Sigmoid colon (tissue), 7 donors: Measurements from ENCODE around the gene ASPN. TPM values are rescaled to one million over a fixed set of nuclear protein-coding genes. Genes with fewer than 3 reads are reported as not detected.

ENCODE experiments used
- DNase-seq: peaks from one replicate; pipeline ENCODE4 v3.0.0-alpha.2; 2019
- H3K27ac ChIP-seq, 4 donors: fragments of 200-600 bp; sonication (generic); one replicate each; pipeline ENCODE4 v1.5.1; 2016 to 2019; ENCODE audit warnings: mild to moderate bottlenecking in 1 of 4
- H3K27me3 ChIP-seq, 3 donors: fragments of 200-600 bp; sonication (generic); one replicate each; pipeline ENCODE4 v1.5.1; 2019; ENCODE audit warnings: mild to moderate bottlenecking in 1 of 3
- H3K36me3 ChIP-seq, 4 donors: fragments of 200-600 bp; sonication (generic); one replicate each; pipeline ENCODE4 v1.5.1; 2016 to 2019
- H3K4me1 ChIP-seq, 4 donors: fragments of 200-600 bp; sonication (generic); one replicate each; pipeline ENCODE4 v1.5.1; 2017 to 2019
- H3K4me3 ChIP-seq, 4 donors: fragments of 200-600 bp; sonication (generic); one replicate each; pipeline ENCODE4 v1.5.1; 2017 to 2019; ENCODE audit warnings: mild to moderate bottlenecking in 2 of 4, moderate library complexity in 1 of 4
- H3K9me3 ChIP-seq, 4 donors: fragments of 200-600 bp in 3 of 4; sonication (generic) in 3 of 4; one replicate each; pipeline versions ENCODE4 v1.5.1 to v1.6.1; 2013 to 2019
- CTCF ChIP-seq, 4 experiments: fragments of 450-650 bp in 3 of 4; fragments of 200-600 bp in 1 of 4; IDR thresholded peaks; one replicate each; pipeline ENCODE4 v1.5.1; 2016 to 2019; ENCODE audit warnings: antibody characterized with exemption in 4 of 4, mild to moderate bottlenecking in 3 of 4, moderate library complexity in 2 of 4
- EP300 ChIP-seq, 4 donors: sonication (generic); formaldehyde crosslinking; IDR thresholded peaks; one replicate each; pipeline ENCODE4 v1.6.1; 2017; ENCODE audit warnings: antibody characterized with exemption in 4 of 4
- POLR2A ChIP-seq, 2 donors: fragments of 450-650 bp; IDR thresholded peaks; one replicate each; pipeline ENCODE4 v1.6.1; 2016; ENCODE audit warnings: antibody characterized with exemption in 2 of 2, mild to moderate bottlenecking in 2 of 2, moderate library complexity in 2 of 2
- POLR2AphosphoS5 ChIP-seq, 4 donors: sonication (generic); formaldehyde crosslinking; IDR thresholded peaks; one replicate each; pipeline ENCODE4 v1.6.1; 2017; ENCODE audit warnings: antibody characterized with exemption in 4 of 4
- WGBS, 2 donors: extraction: QIAGEN DNeasy Blood & Tissue Kit; methylation state at CpG; one replicate each; pipeline ENCODE4 v1.1.7; 2013; 5-methylcytosine and 5-hydroxymethylcytosine counted together
- intact Hi-C: fragments of 100-400 bp; cut with DNase I; formaldehyde crosslinking; loops from one replicate; pipeline ENCODE4 v1.15.1; 2023
- polyA plus RNA-seq, 3 donors: library from polyadenylated mRNA; stranded (reverse); fragments of 200-250 nt; gene quantifications; one replicate each; pipeline ENCODE4 v1.2.3, GENCODE V29; 2013
- total RNA-seq, 4 donors: library from RNA; depleted of rRNA; stranded (reverse); fragments of >200 nt; gene quantifications; one replicate each; pipeline ENCODE4 v1.1.0, GENCODE V29; 2016
- donor health status: healthy with polysubstance abuse.
- donor health status: Bipolar disorder and iron deficiency.
- donor health status: healthy.

ASPN gene
- total and polyA plus RNA-seq, 7 donors, result 1.5 to 96.9 (median 9.4) TPM

DNA sequence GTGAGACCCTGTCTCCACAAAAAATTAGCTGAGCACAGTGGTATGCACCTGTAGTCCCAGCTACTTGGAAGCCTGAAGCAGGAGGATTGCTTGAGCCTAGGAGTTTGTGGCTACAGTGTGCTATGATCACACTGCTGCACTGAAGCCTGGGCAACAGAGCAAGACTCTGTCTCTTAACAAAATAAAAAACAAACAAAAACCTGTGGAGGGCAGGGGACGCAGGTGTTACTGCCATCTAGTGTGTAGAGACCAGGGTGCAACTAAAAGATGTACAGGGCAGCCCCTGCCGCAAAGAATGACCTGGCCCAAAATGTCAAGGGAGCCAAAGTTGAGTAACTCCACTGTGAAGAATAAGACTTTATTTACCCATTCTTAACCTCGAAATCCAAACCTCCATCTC is 27.1 kb downstream of the ASPN start:
- Histone ChIP-seq H3K4me3 (no peak overlapping the region), H3K9me3 (no peaks in the 10 kb centered on the region), H3K36me3 (no peaks in the 10 kb centered on the region), H3K27ac (no peak overlapping the region), H3K4me1 (peaks cover 0 to 9% (median 7%) of the 10 kb centered on the region in 4 donors), H3K27me3 (no peaks in the 10 kb centered on the region)
- 77 to 87% methylated on average over 3 of the region's 3 CpGs for WGBS, 2 donors
- intact Hi-C loops, result no loop called here
- DNase-seq, result no peak
- TF ChIP-seq POLR2A (IDR thresholded peaks at IDR 0.05) (no peak), POLR2AphosphoS5 (IDR thresholded peaks at IDR 0.05) (no peak), EP300 (IDR thresholded peaks at IDR 0.05) (no peak), CTCF (IDR thresholded peaks at IDR 0.05) (no peak)

- TF ChIP-seq EP300 (IDR thresholded peaks at IDR 0.05), result no peak
- TF ChIP-seq CTCF (IDR thresholded peaks at IDR 0.05), result no peak
- TF ChIP-seq POLR2AphosphoS5 (IDR thresholded peaks at IDR 0.05), result no peak
- no peak for TF ChIP-seq POLR2A (IDR thresholded peaks at IDR 0.05)
- Histone ChIP-seq H3K36me3 (no peaks in the 10 kb centered on the region), H3K9me3 (no peaks in the 10 kb centered on the region), H3K27me3 (no peaks in the 10 kb centered on the region), H3K27ac (no peak overlapping the region), H3K4me3 (no peak overlapping the region), H3K4me1 (no peaks in the 10 kb centered on the region)
- DNase-seq, result no peak
- intact Hi-C loops, result no loop called here
Measured at GRCh38 chr9:92446536-92446935, 35.8 kb downstream of the ASPN start.

GRCh38 chr9:92444841-92445240 is 37.5 kb downstream of the ASPN start:
- Histone ChIP-seq H3K9me3 (no peaks in the 10 kb centered on the region), H3K4me3 (no peak overlapping the region), H3K36me3 (no peaks in the 10 kb centered on the region), H3K27ac (no peak overlapping the region), H3K4me1 (no peaks in the 10 kb centered on the region), H3K27me3 (no peaks in the 10 kb centered on the region)
- WGBS, 2 donors, result 84 to 92% methylated on average over 4 of the region's 4 CpGs
- intact Hi-C loops, result loop anchor here (5.0 kb wide), 1 partner anchor 187 kb away; no protein-coding TSS in a partner anchor
- TF ChIP-seq POLR2A (IDR thresholded peaks at IDR 0.05), result no peak
- no peak for DNase-seq

DNA sequence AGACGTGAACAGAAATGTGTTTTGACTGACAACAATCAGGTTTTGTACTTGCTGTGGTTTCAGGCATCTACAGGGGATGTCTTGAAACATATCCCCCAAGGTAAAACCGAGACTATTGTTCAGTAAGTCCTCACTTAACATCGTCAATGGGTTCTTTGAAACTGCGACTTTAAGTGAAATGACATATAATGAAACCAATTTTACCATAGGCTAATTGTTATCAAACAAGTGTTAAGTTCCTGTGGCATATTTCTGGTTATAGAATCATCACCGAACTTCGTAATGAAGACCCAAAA is 41.6 kb downstream of the ASPN start:
- Histone ChIP-seq H3K4me1 (peaks cover 0 to 6% (median 2%) of the 10 kb centered on the region in 4 donors), H3K27ac (no peak overlapping the region), H3K36me3 (no peaks in the 10 kb centered on the region), H3K4me3 (no peak overlapping the region), H3K9me3 (no peaks in the 10 kb centered on the region), H3K27me3 (no peaks in the 10 kb centered on the region)
- no peak for TF ChIP-seq CTCF (IDR thresholded peaks at IDR 0.05)
- TF ChIP-seq POLR2A (IDR thresholded peaks at IDR 0.05), result no peak
- no peak for TF ChIP-seq EP300 (IDR thresholded peaks at IDR 0.05)
- no peak for TF ChIP-seq POLR2AphosphoS5 (IDR thresholded peaks at IDR 0.05)
- DNase-seq, result no peak
- 79 to 86% methylated on average over 6 of the region's 6 CpGs for WGBS, 2 donors
- intact Hi-C loops, result loop anchor here (5.0 kb wide), 1 partner anchor 192 kb away; no protein-coding TSS in a partner anchor

- intact Hi-C loops, result loop anchor here (1.0 to 10.0 kb wide), 3 partner anchors 98 to 295 kb away; no protein-coding TSS in a partner anchor
- TF ChIP-seq CTCF (IDR thresholded peaks at IDR 0.05) (no peak), POLR2A (IDR thresholded peaks at IDR 0.05) (no peak), EP300 (IDR thresholded peaks at IDR 0.05) (no peak), POLR2AphosphoS5 (IDR thresholded peaks at IDR 0.05) (no peak)
Measured at GRCh38 chr9:92439921-92440750, 42.2 kb downstream of the ASPN start.

More at GRCh38 chr9:92439921-92440750, 42.2 kb downstream of the ASPN start:
- H3K27ac ChIP-seq, result no peak overlapping the region
- no peaks in the 10 kb centered on the region for H3K36me3 ChIP-seq
- WGBS, 2 donors, result 88 to 89% methylated on average over 5 of the region's 5 CpGs
- no peak overlapping the region for H3K4me3 ChIP-seq
- H3K4me1 ChIP-seq, result peaks cover 0 to 6% (median 2%) of the 10 kb centered on the region in 4 donors
- H3K27me3 ChIP-seq, result no peaks in the 10 kb centered on the region
- H3K9me3 ChIP-seq, result no peaks in the 10 kb centered on the region
- no peak for DNase-seq
